ENCODE results near the gene LAMB1.

LAMB1 gene

GRCh38 chr7:108017776-108018151 lies 14.8 kb upstream of the LAMB1 start:
- DNase-seq (ENCODE audit: low read depth): no peak

- no peak for DNase-seq (ENCODE audit: low read depth)
Observed at GRCh38 chr7:108016841-108017775, 14.1 kb upstream of the LAMB1 start.

GRCh38 chr7:108015740-108016139 lies 12.8 kb upstream of the LAMB1 start:
- DNase-seq (ENCODE audit: low read depth): no peak

- no peak for DNase-seq (ENCODE audit: low read depth)
Observed at GRCh38 chr7:108014747-108015682, 12.1 kb upstream of the LAMB1 start.

GRCh38 chr7:108014215-108014614 lies 11.3 kb upstream of the LAMB1 start:
- no peak for DNase-seq (ENCODE audit: low read depth)

- no peak for DNase-seq (ENCODE audit: low read depth)
Observed at GRCh38 chr7:108012499-108013430, 9.8 kb upstream of the LAMB1 start.

- DNase-seq (ENCODE audit: low read depth): no peak
Observed at GRCh38 chr7:108010377-108010776, 7.4 kb upstream of the LAMB1 start.

GRCh38 chr7:108009873-108010272 lies 6.9 kb upstream of the LAMB1 start:
- no peak for DNase-seq (ENCODE audit: low read depth)

- no peak for DNase-seq (ENCODE audit: low read depth)
Observed at GRCh38 chr7:108008827-108009226, 5.9 kb upstream of the LAMB1 start.

- DNase-seq (ENCODE audit: low read depth): no peak
Observed at GRCh38 chr7:108008240-108008639, 5.3 kb upstream of the LAMB1 start.

GRCh38 chr7:108007762-108008161 lies 4.8 kb upstream of the LAMB1 start:
- DNase-seq (ENCODE audit: low read depth): no peak

- DNase-seq (ENCODE audit: low read depth): no peak
Observed at GRCh38 chr7:108007261-108007660, 4.3 kb upstream of the LAMB1 start.

- DNase-seq (ENCODE audit: low read depth): no peak
Observed at GRCh38 chr7:108004220-108005142, 1.5 kb upstream of the LAMB1 start.

- no peak for DNase-seq (ENCODE audit: low read depth)
Observed at GRCh38 chr7:108003599-108003935, 606 bp upstream of the LAMB1 start.

GRCh38 chr7:108001764-108002725 lies 916 bp downstream of the LAMB1 start:
- DNase-seq (ENCODE audit: low read depth): no peak

- no peak for DNase-seq (ENCODE audit: low read depth)
Observed at GRCh38 chr7:108000875-108001763, 1.8 kb downstream of the LAMB1 start.

- no peak for DNase-seq (ENCODE audit: low read depth)
Observed at GRCh38 chr7:107999779-108000560, 3.0 kb downstream of the LAMB1 start.

All from activated T-cell treated with anti-CD3 and anti-CD28 coated beads for 24 hours (primary cell).